ENCODE measurements around the gene OBSL1.

The OBSL1 gene

GRCh38 chr2:219527076-219527394 lies 44.3 kb downstream of the OBSL1 start:
- no peak for DNase-seq

- no peak for DNase-seq
Measured at GRCh38 chr2:219526320-219527075, 44.8 kb downstream of the OBSL1 start.

- DNase-seq: no peak
Measured at GRCh38 chr2:219525533-219526232, 45.7 kb downstream of the OBSL1 start.

- no peak for DNase-seq
Measured at GRCh38 chr2:219524817-219525216, 46.5 kb downstream of the OBSL1 start.

GRCh38 chr2:219523031-219523671 lies 48.2 kb downstream of the OBSL1 start:
- DNase-seq: no peak

GRCh38 chr2:219522111-219523030 lies 49.0 kb downstream of the OBSL1 start:
- DNase-seq: no peak

GRCh38 chr2:219521066-219521880 lies 50.1 kb downstream of the OBSL1 start:
- DNase-seq: peak; percentile 99

- no peak for DNase-seq
Measured at GRCh38 chr2:219520079-219520478, 51.3 kb downstream of the OBSL1 start.

GRCh38 chr2:219519526-219519916 lies 51.8 kb downstream of the OBSL1 start:
- no peak for DNase-seq

GRCh38 chr2:219517954-219518778 lies 53.2 kb downstream of the OBSL1 start:
- DNase-seq: no peak

- no peak for DNase-seq
Measured at GRCh38 chr2:219516888-219517287, 54.5 kb downstream of the OBSL1 start.

- DNase-seq: no peak
Measured at GRCh38 chr2:219515874-219516629, 55.3 kb downstream of the OBSL1 start.

- DNase-seq: no peak
Measured at GRCh38 chr2:219514836-219515235, 56.5 kb downstream of the OBSL1 start.

GRCh38 chr2:219514196-219514761 lies 57.1 kb downstream of the OBSL1 start, which contains the start of gene ASIC4:
Gene ASIC4 (plus strand): TSS chr2:219514482. CDS start chr2:219514725, 243 bp downstream.
- DNase-seq: no peak

- DNase-seq: no peak
Measured at GRCh38 chr2:219513787-219514186, 57.6 kb downstream of the OBSL1 start.

GRCh38 chr2:219512524-219513216 lies 58.7 kb downstream of the OBSL1 start:
- no peak for DNase-seq

- no peak for DNase-seq
Measured at GRCh38 chr2:219511547-219512325, 59.6 kb downstream of the OBSL1 start.

GRCh38 chr2:219510512-219511135 lies 60.7 kb downstream of the OBSL1 start:
- DNase-seq: no peak

Data from 8988T (cell line).